GM12865 (cell line): Measurements from ENCODE around the gene TMEM131L.

Experiments used
- DNase-seq: peaks from one replicate; pipeline ENCODE4 v3.0.0; 2010; ENCODE audit warnings: low read depth
- H3K4me3 ChIP-seq: 2 replicates; pipeline ENCODE4 v1.5.1; 2011; ENCODE audit warnings: mild to moderate bottlenecking, low read depth, low read length, control low read depth
- CTCF ChIP-seq: IDR thresholded peaks from 2 replicates; pipeline ENCODE4 v1.5.1; 2011; ENCODE audit warnings: low read length, control low read depth, low read depth, inconsistent platforms; ENCODE audit not compliant: insufficient read depth; ENCODE audit errors: missing control alignments

TMEM131L gene

GRCh38 chr4:153646978-153647377 lies 180.8 kb downstream of the TMEM131L start:
- no peak for TF ChIP-seq CTCF
- no peak for DNase-seq

GRCh38 chr4:153647975-153648374 lies 181.8 kb downstream of the TMEM131L start:
- H3K4me3 ChIP-seq = no peak overlapping the region
- no peak for TF ChIP-seq CTCF
- no peak for DNase-seq

More at GRCh38 chr4:153646978-153647377, 180.8 kb downstream of the TMEM131L start:
- H3K4me3 ChIP-seq = no peak overlapping the region

- peak; percentile 41 for TF ChIP-seq CTCF
- H3K4me3 ChIP-seq = no peak overlapping the region
- DNase-seq = peak; percentile 65
Measured at GRCh38 chr4:153649572-153649991, 183.4 kb downstream of the TMEM131L start.

GRCh38 chr4:153651116-153651515 lies 185.0 kb downstream of the TMEM131L start:
- H3K4me3 ChIP-seq = no peak overlapping the region
- DNase-seq = no peak
- TF ChIP-seq CTCF = no peak

- no peak for TF ChIP-seq CTCF
- no peak for DNase-seq
- H3K4me3 ChIP-seq = no peak overlapping the region
Measured at GRCh38 chr4:153651587-153651986, 185.4 kb downstream of the TMEM131L start.

- H3K4me3 ChIP-seq = no peak overlapping the region
- no peak for DNase-seq
- no peak for TF ChIP-seq CTCF
Measured at GRCh38 chr4:153652051-153652784, 186.1 kb downstream of the TMEM131L start.
